ENCODE results near the gene GID8. TPM values are rescaled to one million over a fixed set of nuclear protein-coding genes. Genes with fewer than 3 reads are reported as not detected.

The GID8 gene
- total RNA-seq, 1 experiment from 2014 or later = 37.2 TPM

DNA sequence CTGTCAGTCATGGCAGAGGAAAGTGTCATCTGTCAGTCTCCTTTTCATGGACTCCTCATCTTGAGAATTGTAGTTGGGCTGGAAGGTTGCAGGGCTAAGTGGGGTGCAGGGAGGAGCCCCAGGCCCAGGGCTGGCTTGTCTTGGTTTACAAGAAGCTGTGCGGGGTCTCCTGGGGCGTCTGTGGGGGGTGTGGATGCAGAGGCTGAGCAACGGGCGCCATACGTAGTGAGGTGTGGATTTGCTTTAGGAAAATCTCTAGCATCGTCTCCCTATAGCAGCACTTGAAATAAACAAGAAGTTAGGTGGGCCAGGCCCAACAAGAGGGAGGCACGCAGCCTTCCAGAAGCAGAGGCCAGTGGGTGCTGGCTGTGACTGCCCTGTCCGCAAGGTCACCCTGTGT is 12.8 kb downstream of the GID8 start:
- H3K9ac ChIP-seq (ENCODE audit: low read length) = no peak overlapping the region
- intact Hi-C loops (cut with micrococcal nuclease) = no loop called here
- CTCF ChIA-PET = no interaction called here

DNA sequence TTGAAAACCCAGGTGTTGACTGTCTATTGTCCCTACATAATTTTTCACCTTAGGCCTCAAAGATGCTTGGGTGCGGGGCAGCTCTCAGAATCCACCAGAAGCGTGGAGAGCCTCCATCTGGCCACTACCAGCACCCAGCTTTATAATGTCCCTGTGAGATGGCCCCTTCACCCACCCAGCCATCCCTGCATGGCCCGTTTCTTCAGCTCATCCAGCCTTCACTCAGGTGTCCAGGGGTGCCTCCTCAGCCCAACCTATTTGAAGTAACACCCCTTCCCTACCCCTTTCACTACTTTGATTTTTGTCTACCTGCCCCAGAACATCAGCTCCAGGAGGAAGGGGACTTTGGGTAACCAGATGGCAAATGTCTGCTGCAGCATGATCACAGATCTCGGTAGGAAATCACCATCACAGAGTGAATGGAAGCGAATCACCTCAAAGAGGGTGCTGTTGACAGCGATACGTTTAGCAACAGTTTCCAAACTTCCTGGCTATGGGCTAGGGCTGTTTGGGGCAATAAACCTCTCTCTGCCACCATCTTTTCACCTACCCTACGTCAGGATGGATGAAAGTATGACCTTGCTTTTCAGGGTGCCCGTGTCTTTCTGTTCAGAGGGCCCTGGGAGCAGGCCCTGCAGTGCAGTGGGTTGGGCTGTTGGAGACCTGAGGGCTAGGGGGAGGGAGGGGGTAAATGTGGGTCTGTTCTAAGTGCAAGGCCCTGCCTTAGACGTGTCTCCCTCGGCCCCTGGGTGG is 13.4 kb downstream of the GID8 start:
- H3K4me3 ChIP-seq (ENCODE audit: low read length) = no peak overlapping the region
- no peak overlapping the region for H3K4me2 ChIP-seq (ENCODE audit: low read length)
- no peak for DNase-seq
- H2AFZ ChIP-seq (ENCODE audit: low read length) = no peak overlapping the region
- H3K36me3 ChIP-seq (ENCODE audit: low read depth, low read length) = peaks cover 19% of the 10 kb centered on the region
- no peak for TF ChIP-seq EZH2 (IDR thresholded peaks at IDR 0.05; ENCODE audit: low read length, unreplicated experiment)
- TF ChIP-seq EZH2phosphoT487 (IDR thresholded peaks at IDR 0.05; ENCODE audit: borderline replicate concordance, low read length) = no peak
- TF ChIP-seq, protein P1, sequence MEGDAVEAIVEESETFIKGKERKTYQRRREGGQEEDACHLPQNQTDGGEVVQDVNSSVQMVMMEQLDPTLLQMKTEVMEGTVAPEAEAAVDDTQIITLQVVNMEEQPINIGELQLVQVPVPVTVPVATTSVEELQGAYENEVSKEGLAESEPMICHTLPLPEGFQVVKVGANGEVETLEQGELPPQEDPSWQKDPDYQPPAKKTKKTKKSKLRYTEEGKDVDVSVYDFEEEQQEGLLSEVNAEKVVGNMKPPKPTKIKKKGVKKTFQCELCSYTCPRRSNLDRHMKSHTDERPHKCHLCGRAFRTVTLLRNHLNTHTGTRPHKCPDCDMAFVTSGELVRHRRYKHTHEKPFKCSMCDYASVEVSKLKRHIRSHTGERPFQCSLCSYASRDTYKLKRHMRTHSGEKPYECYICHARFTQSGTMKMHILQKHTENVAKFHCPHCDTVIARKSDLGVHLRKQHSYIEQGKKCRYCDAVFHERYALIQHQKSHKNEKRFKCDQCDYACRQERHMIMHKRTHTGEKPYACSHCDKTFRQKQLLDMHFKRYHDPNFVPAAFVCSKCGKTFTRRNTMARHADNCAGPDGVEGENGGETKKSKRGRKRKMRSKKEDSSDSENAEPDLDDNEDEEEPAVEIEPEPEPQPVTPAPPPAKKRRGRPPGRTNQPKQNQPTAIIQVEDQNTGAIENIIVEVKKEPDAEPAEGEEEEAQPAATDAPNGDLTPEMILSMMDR (conservative IDR thresholded peaks at IDR 0.05; ENCODE audit: low read depth, low read length) = no peak
- no peaks in the 10 kb centered on the region for H3K9me3 ChIP-seq (ENCODE audit: low read length)
- BruUV-seq (replicated peaks) = no TSS peak
- no peaks in the 10 kb centered on the region for H3K9me2 ChIP-seq (replicated peaks; ENCODE audit: low read length)
- ChIA-PET POLR2A (ENCODE audit: unreplicated experiment) (no interaction called here), CTCF (no interaction called here)
- H3K79me2 ChIP-seq (ENCODE audit: low read length) = no peaks in the 10 kb centered on the region
- ATAC-seq = no peak
- no peaks in the 10 kb centered on the region for H4K20me1 ChIP-seq (ENCODE audit: low read length)
- H3K27me3 ChIP-seq (ENCODE audit: low read length) = no peaks in the 10 kb centered on the region
- H3K4me1 ChIP-seq (ENCODE audit: insufficient read depth, low read length) = no peaks in the 10 kb centered on the region; the same call in 1 of the 2 replicates
- no peak overlapping the region for H3K9ac ChIP-seq (ENCODE audit: low read length)
- H3F3A ChIP-seq (ENCODE audit: low read length, unreplicated experiment) = no peaks in the 10 kb centered on the region
- H3K27ac ChIP-seq (ENCODE audit: low read length) = no peak overlapping the region
- intact Hi-C loops (cut with micrococcal nuclease) = no loop called here

More for the DNA sequence above, 12.8 kb downstream of the GID8 start:
- Histone ChIP-seq H3K4me1 (ENCODE audit: insufficient read depth, low read length) (no peaks in the 10 kb centered on the region; the same call in 1 of the 2 replicates), H3F3A (ENCODE audit: low read length, unreplicated experiment) (no peaks in the 10 kb centered on the region), H2AFZ (ENCODE audit: low read length) (no peak overlapping the region), H3K27me3 (ENCODE audit: low read length) (no peaks in the 10 kb centered on the region), H3K9me3 (ENCODE audit: low read length) (no peaks in the 10 kb centered on the region), H3K27ac (ENCODE audit: low read length) (no peak overlapping the region), H3K79me2 (ENCODE audit: low read length) (no peaks in the 10 kb centered on the region), H3K4me3 (ENCODE audit: low read length) (no peak overlapping the region), H4K20me1 (ENCODE audit: low read length) (no peaks in the 10 kb centered on the region), H3K9me2 (replicated peaks; ENCODE audit: low read length) (no peaks in the 10 kb centered on the region), H3K4me2 (ENCODE audit: low read length) (no peak overlapping the region), H3K36me3 (ENCODE audit: low read depth, low read length) (peaks cover 25% of the 10 kb centered on the region)
- DNase-seq (no peak), ATAC-seq (no peak)
- no peak for TF ChIP-seq EZH2 (IDR thresholded peaks at IDR 0.05; ENCODE audit: low read length, unreplicated experiment)
- TF ChIP-seq EZH2phosphoT487 (IDR thresholded peaks at IDR 0.05; ENCODE audit: borderline replicate concordance, low read length) = no peak
- BruUV-seq (replicated peaks) = no TSS peak
- POLR2A ChIA-PET (ENCODE audit: unreplicated experiment) = no interaction called here

DNA sequence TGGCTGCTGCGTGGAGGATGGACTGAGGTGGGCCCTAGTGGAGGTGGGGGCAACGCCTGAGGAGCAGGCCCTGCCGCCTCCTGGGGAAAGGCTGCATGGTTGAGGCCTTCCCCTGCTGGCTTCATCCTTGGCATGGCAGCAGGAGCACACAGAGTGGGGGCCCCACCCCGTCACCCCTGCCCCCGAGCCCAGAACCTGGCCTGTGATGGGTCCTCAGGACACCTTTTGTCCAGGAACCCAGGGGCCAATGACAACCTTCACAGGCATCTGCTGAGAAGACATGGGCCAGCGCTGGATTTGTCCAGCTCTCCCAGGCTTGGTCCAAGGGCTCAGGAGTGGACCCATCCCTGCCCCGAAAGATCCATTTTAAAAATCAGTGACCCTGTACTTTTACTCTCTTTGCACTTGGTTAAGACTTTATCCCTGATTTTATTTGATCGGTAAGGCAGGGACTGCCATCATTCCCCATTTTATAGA is 14.0 kb downstream of the GID8 start:
- DNase-seq (no peak), ATAC-seq (no peak)
- no peaks in the 10 kb centered on the region for H3K9me2 ChIP-seq (replicated peaks; ENCODE audit: low read length)
- no peak overlapping the region for H2AFZ ChIP-seq (ENCODE audit: low read length)
- H3K9ac ChIP-seq (ENCODE audit: low read length) = no peak overlapping the region
- TF ChIP-seq, protein P1 (conservative IDR thresholded peaks at IDR 0.05; ENCODE audit: low read depth, low read length) = no peak
- TF ChIP-seq EZH2phosphoT487 (IDR thresholded peaks at IDR 0.05; ENCODE audit: borderline replicate concordance, low read length) (no peak), EZH2 (IDR thresholded peaks at IDR 0.05; ENCODE audit: low read length, unreplicated experiment) (no peak)
- no peaks in the 10 kb centered on the region for H3K9me3 ChIP-seq (ENCODE audit: low read length)
- H3K27me3 ChIP-seq (ENCODE audit: low read length) = no peaks in the 10 kb centered on the region
- no peaks in the 10 kb centered on the region for H3K79me2 ChIP-seq (ENCODE audit: low read length)
- ChIA-PET POLR2A (ENCODE audit: unreplicated experiment) (no interaction called here), CTCF (no interaction called here)
- intact Hi-C loops (cut with micrococcal nuclease) = no loop called here
- no peak overlapping the region for H3K4me3 ChIP-seq (ENCODE audit: low read length)
- peaks cover 16% of the 10 kb centered on the region for H3K36me3 ChIP-seq (ENCODE audit: low read depth, low read length)
- no peaks in the 10 kb centered on the region for H4K20me1 ChIP-seq (ENCODE audit: low read length)
- H3K4me2 ChIP-seq (ENCODE audit: low read length) = no peak overlapping the region
- no TSS peak for BruUV-seq (replicated peaks)
- H3F3A ChIP-seq (ENCODE audit: low read length, unreplicated experiment) = no peaks in the 10 kb centered on the region
- H3K27ac ChIP-seq (ENCODE audit: low read length) = no peak overlapping the region
- H3K4me1 ChIP-seq (ENCODE audit: insufficient read depth, low read length) = no peaks in the 10 kb centered on the region; the same call in 1 of the 2 replicates
